SK-N-SH (cell line): ENCODE measurements around the gene ATCAY. TPM values are rescaled to one million over a fixed set of nuclear protein-coding genes. Genes with fewer than 3 reads are reported as not detected.

Experiments used
- CTCF ChIA-PET: fragments of 300-600, 350-600 bp; formaldehyde crosslinking; extraction: SDS; loops from one replicate; lab custom pipeline; 2021; lab: Yijun Ruan, JAX
- POLR2A ChIA-PET: fragments of 350-600 bp; sonication (Branson Sonifier 250); formaldehyde crosslinking; extraction: SDS; loops from one replicate; lab custom pipeline; 2020; ENCODE audit warnings: antibody characterized with exemption, inconsistent platforms; lab: Yijun Ruan, JAX
- DNase-seq: peaks from one replicate; pipeline ENCODE4 v3.0.0; 2012
- H2AFZ ChIP-seq: fragments of 200-600 bp; sonication (generic); 2 replicates; pipeline ENCODE4 v1.8.1; 2016; ENCODE audit warnings: antibody characterized with exemption, mild to moderate bottlenecking, low read depth
- H3F3A ChIP-seq: fragments of 200-600 bp; sonication (generic); replicated peaks from 2 replicates; pipeline ENCODE3; 2016; ENCODE audit warnings: antibody characterized with exemption, mild to moderate bottlenecking; ENCODE audit not compliant: insufficient read depth
- H3K27ac ChIP-seq, 2 experiments: fragments of 200-500 bp in 1 of 2; fragments of 200-600 bp in 1 of 2; sonication (Bioruptor generic) in 1 of 2; sonication (generic), shearing (Covaris generic) in 1 of 2; 2 replicates each; pipeline versions ENCODE4 v1.5.1 to v1.6.1; 2014 to 2016; ENCODE audit warnings: low read depth in 2 of 2, inconsistent platforms in 1 of 2, low read length in 1 of 2, mild to moderate bottlenecking in 1 of 2, mixed read lengths in 1 of 2
- H3K27me3 ChIP-seq: fragments of 200-600 bp; sonication (generic), shearing (Covaris generic); 2 replicates; pipeline ENCODE4 v1.6.1; 2016; ENCODE audit warnings: mixed run types; ENCODE audit not compliant: insufficient read depth
- H3K36me3 ChIP-seq, 2 experiments: fragments of 200-500 bp in 1 of 2; fragments of 200-600 bp in 1 of 2; sonication (Bioruptor generic) in 1 of 2; sonication (generic) in 1 of 2; replicated peaks in 1 of 2; 2 replicates each; pipeline versions ENCODE3 to v1.5.1; 2014 to 2016; ENCODE audit warnings: low read length in 1 of 2, mild to moderate bottlenecking in 1 of 2; ENCODE audit not compliant: insufficient read depth in 2 of 2, control insufficient read depth in 1 of 2
- H3K4me1 ChIP-seq, 2 experiments: fragments of 200-500 bp in 1 of 2; fragments of 200-600 bp in 1 of 2; sonication (Bioruptor generic) in 1 of 2; sonication (generic), shearing (Covaris generic) in 1 of 2; 2 replicates each; pipeline versions ENCODE4 v1.5.1 to v1.6.1; 2014 to 2016; ENCODE audit warnings: low read depth in 1 of 2, low read length in 1 of 2, mixed run types in 1 of 2; ENCODE audit not compliant: insufficient read depth in 2 of 2, control insufficient read depth in 1 of 2
- H3K4me2 ChIP-seq: fragments of 200-600 bp; sonication (generic), shearing (Covaris generic); 2 replicates; pipeline ENCODE4 v1.6.1; 2017; ENCODE audit warnings: mixed run types
- H3K4me3 ChIP-seq, 2 experiments: fragments of 200-500 bp in 1 of 2; fragments of 200-600 bp in 1 of 2; sonication (Bioruptor generic) in 1 of 2; sonication (generic), shearing (Covaris generic) in 1 of 2; 2 replicates each; pipeline versions ENCODE4 v1.5.1 to v1.8.1; 2014 to 2016; ENCODE audit warnings: low read depth in 2 of 2, inconsistent platforms in 1 of 2, low read length in 1 of 2, mild to moderate bottlenecking in 1 of 2, mixed read lengths in 1 of 2, moderate library complexity in 1 of 2
- H3K79me2 ChIP-seq: fragments of 200-600 bp; sonication (generic); 2 replicates; pipeline ENCODE4 v1.8.1; 2017; ENCODE audit warnings: mild to moderate bottlenecking; ENCODE audit not compliant: insufficient read depth
- H3K9ac ChIP-seq: fragments of 200-600 bp; sonication (generic); 2 replicates; pipeline ENCODE4 v1.6.1; 2017; ENCODE audit warnings: mixed run types
- H3K9me2 ChIP-seq: fragments of 200-600 bp; sonication (generic); 2 replicates; pipeline ENCODE4 v1.6.1; 2017; ENCODE audit warnings: mixed run types
- H3K9me3 ChIP-seq: fragments of 200-600 bp; sonication (generic); 2 replicates; pipeline ENCODE4 v1.6.1; 2017; ENCODE audit warnings: mixed run types, mild to moderate bottlenecking, moderate library complexity
- H4K20me1 ChIP-seq: fragments of 200-600 bp; sonication (generic); 2 replicates; pipeline ENCODE4 v1.6.1; 2017; ENCODE audit warnings: mild to moderate bottlenecking, mixed run types; ENCODE audit not compliant: insufficient read depth
- ELF1 ChIP-seq: IDR thresholded peaks from 2 replicates; pipeline ENCODE4 v1.4.0; 2012
- EP300 ChIP-seq, 2 experiments: IDR thresholded peaks; 2 replicates each; pipeline versions ENCODE4 v1.4.0 to v1.6.1; 2012; ENCODE audit warnings: borderline replicate concordance in 1 of 2, low read depth in 1 of 2, low read length in 1 of 2
- IRF3 ChIP-seq: fragments of 150-350 bp; IDR thresholded peaks from 2 replicates; pipeline ENCODE4 v1.6.1; 2016; ENCODE audit warnings: mild to moderate bottlenecking, low read depth, low read length
- JUND ChIP-seq: IDR thresholded peaks from 2 replicates; pipeline ENCODE4 v1.4.0; 2012
- NFIC ChIP-seq: IDR thresholded peaks from 2 replicates; pipeline ENCODE4 v1.4.0; 2012; ENCODE audit warnings: borderline replicate concordance
- PBX3 ChIP-seq: IDR thresholded peaks from 2 replicates; pipeline ENCODE4; 2012
- RAD21 ChIP-seq: IDR thresholded peaks from 2 replicates; pipeline ENCODE4 v1.6.1; 2012; ENCODE audit warnings: mild to moderate bottlenecking, low read length
- RCOR1 ChIP-seq: fragments of 150-350 bp; IDR thresholded peaks from 2 replicates; pipeline ENCODE4 v1.6.1; 2017; ENCODE audit warnings: antibody characterized with exemption, low read length
- RFX5 ChIP-seq: IDR thresholded peaks from 2 replicates; pipeline ENCODE4 v1.6.1; 2012; ENCODE audit warnings: mild to moderate bottlenecking, improper control_type of control experiment, low read length
- RXRA ChIP-seq: IDR thresholded peaks from 2 replicates; pipeline ENCODE4 v1.4.0; 2012; ENCODE audit warnings: low read depth, mild to moderate bottlenecking, borderline replicate concordance
- SIN3A ChIP-seq: IDR thresholded peaks from 2 replicates; pipeline ENCODE4 v1.6.1; 2012; ENCODE audit warnings: low read depth, mild to moderate bottlenecking, low read length, moderate library complexity, borderline replicate concordance
- SMC3 ChIP-seq: IDR thresholded peaks from 2 replicates; pipeline ENCODE4 v1.6.1; 2012; ENCODE audit warnings: low read depth, low read length, improper control_type of control experiment
- TCF12 ChIP-seq: IDR thresholded peaks from 2 replicates; pipeline ENCODE4 v1.4.0; 2012
- USF2 ChIP-seq: fragments of 150-350 bp; IDR thresholded peaks from 2 replicates; pipeline ENCODE4 v1.6.1; 2017; ENCODE audit warnings: antibody characterized with exemption, low read length, low read depth, borderline replicate concordance
- ZBTB33 ChIP-seq: IDR thresholded peaks from 2 replicates; pipeline ENCODE4 v1.4.0; 2012; ENCODE audit warnings: low read depth, borderline replicate concordance
- WGBS: methylation state at CpG from one replicate; pipeline ENCODE4 v1.1.6; 2017; ENCODE audit warnings: low lambda C conversion rate; 5-methylcytosine and 5-hydroxymethylcytosine counted together
- polyA plus RNA-seq, 3 experiments: library from polyadenylated mRNA; depleted of rRNA; stranded (reverse); fragments of >200 nt; gene quantifications; 2 replicates each; pipeline ENCODE4 v1.2.3, GENCODE V29; 2012

ATCAY gene
- polyA plus RNA-seq, 1 of the 3 experiments (the other 2 are of a cell fraction): 0.84 TPM

GRCh38 chr19:3898426-3898825 is 17.9 kb downstream of the ATCAY start:
- WGBS: 75% methylated on average over 3 of the region's 3 CpGs
- H3K27ac ChIP-seq: no peak overlapping the region
- H3K79me2 ChIP-seq: no peaks in the 10 kb centered on the region
- H4K20me1 ChIP-seq: no peaks in the 10 kb centered on the region
- no peak overlapping the region for H2AFZ ChIP-seq
- CTCF ChIA-PET: no interaction called here
- no peak overlapping the region for H3K4me3 ChIP-seq
- TF ChIP-seq RFX5: no peak
- TF ChIP-seq RAD21: no peak
- no peak for TF ChIP-seq JUND
- TF ChIP-seq SMC3: no peak
- no peak for TF ChIP-seq TCF12
- TF ChIP-seq RXRA: no peak
- no peak for TF ChIP-seq EP300 (IDR thresholded peaks at IDR 0.05; ENCODE audit: borderline replicate concordance in 1 of 2, low read depth in 1 of 2, low read length in 1 of 2)
- no peak for TF ChIP-seq IRF3
- TF ChIP-seq USF2: no peak
- TF ChIP-seq ELF1: no peak
- no peak for TF ChIP-seq ZBTB33
- TF ChIP-seq NFIC: no peak
- no peak for TF ChIP-seq PBX3
- TF ChIP-seq SIN3A: no peak
- no peak for TF ChIP-seq RCOR1
- TF ChIP-seq, all 33 proteins: peak for 0
- Histone ChIP-seq H3K4me2 (no peak overlapping the region), H3K4me1 (no peaks in the 10 kb centered on the region), H3K9me2 (no peaks in the 10 kb centered on the region), H3K27me3 (no peaks in the 10 kb centered on the region), H3K36me3 (no peaks in the 10 kb centered on the region), H3F3A (no peaks in the 10 kb centered on the region), H3K9ac (no peak overlapping the region), H3K9me3 (no peaks in the 10 kb centered on the region)
- DNase-seq: no peak
- POLR2A ChIA-PET: interaction anchor here (0.7 kb wide), 1 partner anchor 135 kb away, joined by 5 read pairs; no protein-coding TSS in a partner anchor
